GM23338 (cell line): Measurements from ENCODE around the gene GLIPR1. TPM values are rescaled to one million over a fixed set of nuclear protein-coding genes. Genes with fewer than 3 reads are reported as not detected.
A peak's percentile ranks its signal among the peaks of the same experiment; 100 is the strongest.

Source experiments
- ATAC-seq: fragments of 200-7000 bp; cut with Tn5 transposase; 3 replicates; pipeline ENCODE4 v1.9.1; 2020
- DNase-seq: peaks from one replicate; pipeline ENCODE4 v3.0.0-alpha.2; 2015; ENCODE audit warnings: low spot score
- H2AFZ ChIP-seq: fragments of 200-600 bp; sonication (generic); 2 replicates; pipeline ENCODE4 v1.8.0; 2016; ENCODE audit warnings: antibody characterized with exemption, mild to moderate bottlenecking, moderate library complexity
- H3F3A ChIP-seq: fragments of 200-600 bp; sonication (generic); replicated peaks from 2 replicates; pipeline ENCODE4 v1.8.0; 2017; ENCODE audit warnings: antibody characterized with exemption, mixed run types, low read depth
- H3K27ac ChIP-seq: fragments of 200-600 bp; sonication (generic); 2 replicates; pipeline ENCODE4 v1.6.1; 2016; ENCODE audit warnings: low read depth
- H3K27me3 ChIP-seq: fragments of 200-600 bp; sonication (generic); 2 replicates; pipeline ENCODE4 v1.8.0; 2016; ENCODE audit warnings: mild to moderate bottlenecking, mixed run types, moderate library complexity; ENCODE audit not compliant: insufficient read depth
- H3K36me3 ChIP-seq: fragments of 200-600 bp; sonication (generic); 2 replicates; pipeline ENCODE4 v1.8.0; 2016; ENCODE audit warnings: mild to moderate bottlenecking; ENCODE audit not compliant: insufficient read depth
- H3K4me1 ChIP-seq: fragments of 200-600 bp; sonication (generic); 2 replicates; pipeline ENCODE4 v1.8.0; 2016; ENCODE audit warnings: mild to moderate bottlenecking, moderate library complexity; ENCODE audit not compliant: insufficient read depth
- H3K4me2 ChIP-seq: fragments of 200-600 bp; sonication (generic); 2 replicates; pipeline ENCODE4 v1.7.1; 2017; ENCODE audit warnings: mixed run types
- H3K4me3 ChIP-seq: fragments of 200-600 bp; sonication (generic); 2 replicates; pipeline ENCODE4 v1.6.1; 2016; ENCODE audit warnings: mixed run types
- H3K79me2 ChIP-seq: fragments of 200-600 bp; sonication (generic); replicated peaks from 2 replicates; pipeline ENCODE4 v1.8.0; 2017; ENCODE audit warnings: mild to moderate bottlenecking; ENCODE audit not compliant: insufficient read depth
- H3K9me2 ChIP-seq: fragments of 200-600 bp; sonication (generic); 2 replicates; pipeline ENCODE4 v1.8.0; 2017; ENCODE audit not compliant: insufficient read depth
- H4K20me1 ChIP-seq: fragments of 200-600 bp; sonication (generic); replicated peaks from 2 replicates; pipeline ENCODE4 v1.8.0; 2017; ENCODE audit warnings: mild to moderate bottlenecking; ENCODE audit not compliant: insufficient read depth
- H3K27ac Mint-ChIP-seq: 2 replicates; pipeline ENCODE4 v1.8.0; 2020; ENCODE audit warnings: inconsistent platforms, mild to moderate bottlenecking, moderate library complexity, mixed read lengths
- H3K27me3 Mint-ChIP-seq: 3 replicates; pipeline ENCODE4 v1.8.0; 2022; ENCODE audit warnings: low read depth, mild to moderate bottlenecking, moderate library complexity, mixed read lengths, inconsistent platforms; ENCODE audit not compliant: insufficient read depth, poor library complexity
- H3K36me3 Mint-ChIP-seq: 3 replicates; pipeline ENCODE4 v1.8.0; 2021; ENCODE audit warnings: low read depth, mild to moderate bottlenecking, inconsistent platforms, moderate library complexity, mixed read lengths
- H3K4me1 Mint-ChIP-seq: 3 replicates; pipeline ENCODE4 v1.8.0; 2020; ENCODE audit warnings: mild to moderate bottlenecking, inconsistent platforms, mixed read lengths
- H3K4me3 Mint-ChIP-seq: 3 replicates; pipeline ENCODE4 v1.8.0; 2021; ENCODE audit warnings: moderate library complexity, mild to moderate bottlenecking, inconsistent platforms, mixed read lengths
- H3K9me3 Mint-ChIP-seq: 3 replicates; pipeline ENCODE4 v1.8.0; 2020; ENCODE audit warnings: moderate library complexity, mild to moderate bottlenecking, inconsistent platforms, mixed read lengths
- CREB1 ChIP-seq: fragments of 250-450 bp; sonication (Bioruptor Pico); IDR thresholded peaks from 2 replicates; pipeline ENCODE4 v1.5.0; 2020; ENCODE audit warnings: low read depth, mild to moderate bottlenecking, moderate library complexity
- EZH2phosphoT487 ChIP-seq: fragments of 200-600 bp; sonication (generic); IDR thresholded peaks from one replicate; pipeline ENCODE4 v1.8.1; 2018; ENCODE audit warnings: antibody characterized with exemption; ENCODE audit not compliant: unreplicated experiment
- JUNB ChIP-seq: IDR thresholded peaks from one replicate; pipeline ENCODE4 v1.6.1; 2016; ENCODE audit warnings: antibody characterized with exemption; ENCODE audit not compliant: unreplicated experiment
- NANOG ChIP-seq: IDR thresholded peaks from 2 replicates; pipeline ENCODE4 v1.6.1; 2016; ENCODE audit warnings: antibody characterized with exemption, borderline replicate concordance
- POLR2AphosphoS5 ChIP-seq: IDR thresholded peaks from 2 replicates; pipeline ENCODE4 v1.6.1; 2016; ENCODE audit warnings: antibody characterized with exemption, low read depth
- STAT1 ChIP-seq: IDR thresholded peaks from one replicate; pipeline ENCODE4 v1.6.1; 2016; ENCODE audit warnings: antibody characterized with exemption; ENCODE audit not compliant: unreplicated experiment
- ZNF114 ChIP-seq: fragments of 250-450 bp; sonication (Bioruptor Pico); IDR thresholded peaks from 2 replicates; pipeline ENCODE4 v1.5.0; 2020; ENCODE audit warnings: mild to moderate bottlenecking, moderate library complexity
- ZNF331 ChIP-seq: fragments of 250-450 bp; sonication (Bioruptor Pico); IDR thresholded peaks from 2 replicates; pipeline ENCODE4 v1.5.0; 2020; ENCODE audit warnings: low read depth, mild to moderate bottlenecking, moderate library complexity
- ZNF462 ChIP-seq: fragments of 250-450 bp; sonication (Bioruptor Pico); IDR thresholded peaks from 2 replicates; pipeline ENCODE4 v1.5.0; 2020; ENCODE audit warnings: mild to moderate bottlenecking, moderate library complexity
- long read RNA-seq: library from polyadenylated mRNA; unstranded; transcript quantifications from one replicate; pipeline ENCODE4 v2.0.0, GENCODE V29; 2020; ENCODE audit not compliant: unreplicated experiment
- polyA plus RNA-seq: library from polyadenylated mRNA; unstranded; fragments of >200 nt; fragmentation: Nextera tagmentation; extraction: Ambion mirVana; gene quantifications from 2 replicates; pipeline ENCODE4 v1.2.1, GENCODE V29; 2016
- total RNA-seq: library from RNA; depleted of rRNA; stranded (reverse); fragments of >200 nt; shearing (Covaris generic); gene quantifications from 2 replicates; pipeline ENCODE4 v1.2.3, GENCODE V29; 2014; rRNA removed
- TF ChIP-seq, protein P1 (sequence below): IDR thresholded peaks from 2 replicates; pipeline ENCODE4 v1.6.1; 2016; ENCODE audit warnings: antibody characterized with exemption

GLIPR1 gene
- total RNA-seq: 0.03 and 0.04 TPM in 2 replicates
- polyA plus RNA-seq: 4.8 and 6.1 TPM in 2 replicates
- long read RNA-seq: 0 reads

GRCh38 chr12:75480469-75480949 lies at the start of gene GLIPR1:
TSS of gene GLIPR1 (plus strand) at chr12:75480755. CDS start at chr12:75480881, 126 bp downstream.
- Histone ChIP-seq H3K27ac (no peak within 1 kb of the TSS), H3K4me2 (no peak within 1 kb of the TSS)

DNA sequence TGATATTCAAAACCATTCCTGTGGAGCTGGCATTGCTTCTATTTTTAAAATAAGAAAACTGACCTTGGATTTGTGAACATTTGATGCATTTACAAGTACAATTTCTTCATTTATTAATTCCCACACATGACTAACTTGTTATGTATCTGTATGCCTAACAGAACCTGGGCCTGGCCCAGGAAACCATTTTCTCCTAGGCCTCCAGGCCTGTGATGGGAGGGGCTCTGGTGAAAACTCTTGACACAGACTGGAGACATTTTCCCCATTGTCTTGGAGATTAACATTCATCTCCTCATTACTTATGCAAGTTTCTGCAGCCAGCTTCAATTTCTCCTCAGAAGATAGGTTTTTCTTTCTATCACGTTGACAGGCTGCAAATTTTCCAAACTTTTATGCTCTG lies 47.6 kb upstream of the GLIPR1 start:
- no peak overlapping the region for H3K27ac ChIP-seq
- DNase-seq: peak; percentile 39
- peaks cover 5% of the 10 kb centered on the region for H3K36me3 ChIP-seq
- no peaks in the 10 kb centered on the region for H3K27me3 ChIP-seq
- no peaks in the 10 kb centered on the region for H4K20me1 ChIP-seq
- no peaks in the 10 kb centered on the region for H3F3A ChIP-seq
- H3K79me2 ChIP-seq: no peaks in the 10 kb centered on the region
- peaks cover 12% of the 10 kb centered on the region for H3K4me1 ChIP-seq
- Mint-ChIP-seq H3K27me3 (peaks cover 7% of the 10 kb centered on the region), H3K36me3 (peaks cover 53% of the 10 kb centered on the region), H3K9me3 (peaks cover 69% of the 10 kb centered on the region), H3K27ac (no peak overlapping the region; the same call in 1 of the 2 replicates), H3K4me1 (peaks cover 13% of the 10 kb centered on the region; the same call in 2 of the 3 replicates), H3K4me3 (no peak overlapping the region)
- no peak overlapping the region for H2AFZ ChIP-seq
- no peak for ATAC-seq
- H3K4me2 ChIP-seq: no peak overlapping the region
- no peaks in the 10 kb centered on the region for H3K9me2 ChIP-seq
- H3K4me3 ChIP-seq: no peak overlapping the region
- TF ChIP-seq CREB1 (CRISPR knock-in tag): no peak
- TF ChIP-seq NANOG: no peak
- TF ChIP-seq EZH2phosphoT487: no peak
- no peak for TF ChIP-seq ZNF462 (CRISPR knock-in tag)
- no peak for TF ChIP-seq STAT1
- TF ChIP-seq, protein P1, sequence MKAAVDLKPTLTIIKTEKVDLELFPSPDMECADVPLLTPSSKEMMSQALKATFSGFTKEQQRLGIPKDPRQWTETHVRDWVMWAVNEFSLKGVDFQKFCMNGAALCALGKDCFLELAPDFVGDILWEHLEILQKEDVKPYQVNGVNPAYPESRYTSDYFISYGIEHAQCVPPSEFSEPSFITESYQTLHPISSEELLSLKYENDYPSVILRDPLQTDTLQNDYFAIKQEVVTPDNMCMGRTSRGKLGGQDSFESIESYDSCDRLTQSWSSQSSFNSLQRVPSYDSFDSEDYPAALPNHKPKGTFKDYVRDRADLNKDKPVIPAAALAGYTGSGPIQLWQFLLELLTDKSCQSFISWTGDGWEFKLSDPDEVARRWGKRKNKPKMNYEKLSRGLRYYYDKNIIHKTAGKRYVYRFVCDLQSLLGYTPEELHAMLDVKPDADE: no peak
- no peak for TF ChIP-seq ZNF331
- TF ChIP-seq POLR2AphosphoS5: no peak
- no peak for TF ChIP-seq ZNF114 (CRISPR knock-in tag)
- no peak for TF ChIP-seq JUNB

More at GRCh38 chr12:75480469-75480949, at the start of gene GLIPR1:
- H3K4me3 Mint-ChIP-seq: no peak within 1 kb of the TSS
- H3K27me3 ChIP-seq: no peaks in the 10 kb centered on the region
- peak within 1 kb of the TSS; percentile 50; the same call in 1 of the 2 replicates for H3K27ac Mint-ChIP-seq
- H3K9me3 Mint-ChIP-seq: no peaks in the 10 kb centered on the region
- no peaks in the 10 kb centered on the region for H3K79me2 ChIP-seq
- ATAC-seq (no peak), DNase-seq (no peak)
- H3K4me3 ChIP-seq: no peak within 1 kb of the TSS
- H3K36me3 ChIP-seq: no peaks in the 10 kb centered on the region
- H3K4me1 Mint-ChIP-seq: peaks cover 21% of the 10 kb centered on the region
- TF ChIP-seq NANOG: no peak
- TF ChIP-seq, protein P1: no peak
- no peaks in the 10 kb centered on the region for H3F3A ChIP-seq
- H3K9me2 ChIP-seq: no peaks in the 10 kb centered on the region
- H2AFZ ChIP-seq: peak within 1 kb of the TSS; percentile 75; the same call in 1 of the 2 replicates
- no peaks in the 10 kb centered on the region for H4K20me1 ChIP-seq
- H3K27me3 Mint-ChIP-seq: no peaks in the 10 kb centered on the region
- peaks cover 12% of the 10 kb centered on the region for H3K4me1 ChIP-seq
- no peaks in the 10 kb centered on the region for H3K36me3 Mint-ChIP-seq
